Thoracic aorta (tissue), 2 donors: Measurements from ENCODE around the gene SH3PXD2B. TPM values are rescaled to one million over a fixed set of nuclear protein-coding genes. Genes with fewer than 3 reads are reported as not detected.
A peak's percentile ranks its signal among the peaks of the same experiment; 100 is the strongest.

Experiments
- ATAC-seq: fragments of 150-250 bp; one replicate; pipeline ENCODE4 v1.8.0; 2017; ENCODE audit warnings: low read depth; ENCODE audit not compliant: insufficient number of reproducible peaks, low FRiP score
- DNase-seq: peaks from one replicate; pipeline ENCODE4 v3.0.0-alpha.2; 2020; ENCODE audit warnings: low spot score
- H3K27ac ChIP-seq, 2 donors: fragments of 200-600 bp; sonication (generic); 1 replicate in 1 of 2; 2 replicates in 1 of 2; pipeline ENCODE4 v1.5.1; 2016; ENCODE audit warnings: mild to moderate bottlenecking in 2 of 2, moderate library complexity in 2 of 2
- H3K27me3 ChIP-seq: fragments of 200-600 bp; sonication (generic); replicated peaks from 2 replicates; pipeline ENCODE4 v1.6.0; 2016; ENCODE audit warnings: mild to moderate bottlenecking; ENCODE audit not compliant: insufficient read depth
- H3K36me3 ChIP-seq: fragments of 200-600 bp; sonication (generic); one replicate; pipeline ENCODE4 v1.5.1; 2016
- H3K4me1 ChIP-seq, 2 donors: fragments of 200-600 bp; sonication (generic); 1 replicate in 1 of 2; 2 replicates in 1 of 2; pipeline versions ENCODE4 v1.5.1 to v1.6.0; 2016; ENCODE audit warnings: low read depth in 2 of 2, mild to moderate bottlenecking in 1 of 2; ENCODE audit not compliant: control insufficient read depth in 1 of 2
- H3K4me3 ChIP-seq: fragments of 200-600 bp; sonication (generic); 2 replicates; pipeline ENCODE4 v1.5.1; 2016; ENCODE audit warnings: mild to moderate bottlenecking
- H3K9me3 ChIP-seq: fragments of 200-600 bp; sonication (generic); 2 replicates; pipeline ENCODE4 v1.5.1; 2016
- total RNA-seq, 2 donors: library from RNA; depleted of rRNA; stranded (reverse); fragments of >200 nt; gene quantifications; one replicate each; pipeline versions ENCODE4 v1.1.0 to v1.2.3, GENCODE V29; 2016
- TF ChIP-seq, protein P1 (sequence below): fragments of 200-600 bp; sonication (generic); IDR thresholded peaks from one replicate; pipeline ENCODE4 v1.5.1; 2019; ENCODE audit warnings: antibody characterized with exemption

SH3PXD2B gene
- total RNA-seq, 2 donors from 2014 or later = 31.4 to 42.0 TPM

DNA sequence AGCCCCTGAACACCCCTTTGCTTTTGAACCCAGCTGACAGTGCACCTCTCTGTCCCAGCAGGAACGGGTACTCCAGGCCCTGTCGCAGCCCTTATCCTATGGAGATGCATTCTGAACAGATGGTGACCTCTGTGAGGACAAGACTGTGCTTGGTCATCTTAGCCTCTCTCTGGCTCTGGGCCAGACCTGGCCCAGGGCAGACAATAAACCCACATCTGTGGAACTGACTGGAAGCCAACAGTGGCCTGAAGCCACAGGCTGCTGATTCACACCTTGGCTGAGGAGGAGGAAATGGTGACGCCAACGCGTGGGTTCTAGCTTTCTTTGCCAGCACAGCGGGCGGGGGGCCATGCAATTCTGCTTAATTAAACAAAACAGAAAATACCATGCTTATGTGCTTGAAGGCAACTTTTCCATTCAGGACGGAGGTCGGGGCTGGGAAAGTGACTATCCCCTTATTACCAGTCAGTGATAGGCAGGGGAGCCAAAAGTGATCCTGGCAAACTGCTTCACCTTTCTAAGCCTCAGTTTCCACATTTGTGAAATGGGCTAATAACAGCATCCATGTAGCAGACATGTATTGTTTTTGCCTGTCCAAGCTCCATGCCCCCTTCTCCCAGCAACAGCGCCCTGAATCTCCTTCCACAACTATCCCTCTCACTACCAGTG lies 10.8 kb downstream of the SH3PXD2B start:
- Histone ChIP-seq H3K27ac (peak overlapping the region; percentile 38 to 61), H3K9me3 (no peaks in the 10 kb centered on the region), H3K4me3 (peak overlapping the region; percentile 9), H3K27me3 (no peaks in the 10 kb centered on the region), H3K36me3 (no peaks in the 10 kb centered on the region), H3K4me1 (peaks cover 45 to 59% of the 10 kb centered on the region in 2 donors)
- peak; percentile 83 for DNase-seq
- TF ChIP-seq, protein P1, sequence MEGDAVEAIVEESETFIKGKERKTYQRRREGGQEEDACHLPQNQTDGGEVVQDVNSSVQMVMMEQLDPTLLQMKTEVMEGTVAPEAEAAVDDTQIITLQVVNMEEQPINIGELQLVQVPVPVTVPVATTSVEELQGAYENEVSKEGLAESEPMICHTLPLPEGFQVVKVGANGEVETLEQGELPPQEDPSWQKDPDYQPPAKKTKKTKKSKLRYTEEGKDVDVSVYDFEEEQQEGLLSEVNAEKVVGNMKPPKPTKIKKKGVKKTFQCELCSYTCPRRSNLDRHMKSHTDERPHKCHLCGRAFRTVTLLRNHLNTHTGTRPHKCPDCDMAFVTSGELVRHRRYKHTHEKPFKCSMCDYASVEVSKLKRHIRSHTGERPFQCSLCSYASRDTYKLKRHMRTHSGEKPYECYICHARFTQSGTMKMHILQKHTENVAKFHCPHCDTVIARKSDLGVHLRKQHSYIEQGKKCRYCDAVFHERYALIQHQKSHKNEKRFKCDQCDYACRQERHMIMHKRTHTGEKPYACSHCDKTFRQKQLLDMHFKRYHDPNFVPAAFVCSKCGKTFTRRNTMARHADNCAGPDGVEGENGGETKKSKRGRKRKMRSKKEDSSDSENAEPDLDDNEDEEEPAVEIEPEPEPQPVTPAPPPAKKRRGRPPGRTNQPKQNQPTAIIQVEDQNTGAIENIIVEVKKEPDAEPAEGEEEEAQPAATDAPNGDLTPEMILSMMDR = no peak
- peak; percentile 75 for ATAC-seq

DNA sequence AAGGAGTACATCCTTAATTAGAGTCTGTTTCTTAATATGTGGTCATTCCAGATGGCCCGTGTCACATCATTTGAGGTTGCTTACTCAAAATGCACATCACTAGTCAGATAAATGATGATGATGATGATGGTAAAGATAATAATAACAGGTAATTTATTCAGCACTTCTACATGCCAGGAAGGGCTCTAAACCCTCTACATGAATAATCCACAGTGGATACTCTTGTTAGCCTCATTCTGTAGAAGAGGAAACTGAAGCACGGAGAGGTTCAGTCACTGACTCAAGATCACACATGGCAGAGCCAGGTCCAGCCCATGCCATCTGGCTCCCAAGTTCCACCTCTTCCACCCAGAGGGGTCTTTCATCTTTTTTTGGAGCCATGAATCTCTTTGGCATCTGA lies 11.7 kb downstream of the SH3PXD2B start:
- H3K4me3 ChIP-seq = no peak overlapping the region
- H3K9me3 ChIP-seq = no peaks in the 10 kb centered on the region
- H3K27ac ChIP-seq = peak overlapping the region in 1 of 2 donors; percentile 61
- no peaks in the 10 kb centered on the region for H3K27me3 ChIP-seq
- H3K36me3 ChIP-seq = no peaks in the 10 kb centered on the region
- ATAC-seq = no peak
- TF ChIP-seq, protein P1 = no peak
- DNase-seq = no peak
- peaks cover 54 to 64% of the 10 kb centered on the region in 2 donors for H3K4me1 ChIP-seq

DNA sequence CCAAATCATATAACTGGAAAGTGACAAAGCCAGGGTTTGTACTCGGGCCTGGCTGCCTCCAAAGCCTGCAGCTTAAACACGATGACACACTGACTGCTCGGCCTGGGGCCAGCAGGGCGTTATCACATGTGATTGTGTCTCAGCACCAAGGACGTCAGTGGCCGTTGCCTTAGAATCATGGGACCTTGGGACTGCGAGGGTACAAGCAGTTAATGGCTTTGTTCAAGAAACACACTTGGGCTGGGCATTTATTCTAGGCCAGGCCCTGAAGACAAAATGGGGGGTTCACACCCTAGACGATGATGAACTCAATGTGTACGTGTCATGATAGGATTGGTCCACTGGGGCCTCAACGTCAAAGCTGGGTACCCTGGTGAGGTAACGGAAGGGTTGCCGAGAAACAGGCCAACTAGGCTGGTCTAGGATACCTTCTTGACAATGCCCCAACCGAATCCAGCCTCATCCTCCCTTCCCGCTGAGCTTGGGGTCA lies 13.0 kb downstream of the SH3PXD2B start:
- no peaks in the 10 kb centered on the region for H3K9me3 ChIP-seq
- peaks cover 48 to 63% of the 10 kb centered on the region in 2 donors for H3K4me1 ChIP-seq
- DNase-seq (no peak), ATAC-seq (no peak)
- H3K36me3 ChIP-seq = no peaks in the 10 kb centered on the region
- H3K27me3 ChIP-seq = no peaks in the 10 kb centered on the region
- no peak overlapping the region for H3K27ac ChIP-seq
- H3K4me3 ChIP-seq = no peak overlapping the region
- TF ChIP-seq, protein P1 = no peak

DNA sequence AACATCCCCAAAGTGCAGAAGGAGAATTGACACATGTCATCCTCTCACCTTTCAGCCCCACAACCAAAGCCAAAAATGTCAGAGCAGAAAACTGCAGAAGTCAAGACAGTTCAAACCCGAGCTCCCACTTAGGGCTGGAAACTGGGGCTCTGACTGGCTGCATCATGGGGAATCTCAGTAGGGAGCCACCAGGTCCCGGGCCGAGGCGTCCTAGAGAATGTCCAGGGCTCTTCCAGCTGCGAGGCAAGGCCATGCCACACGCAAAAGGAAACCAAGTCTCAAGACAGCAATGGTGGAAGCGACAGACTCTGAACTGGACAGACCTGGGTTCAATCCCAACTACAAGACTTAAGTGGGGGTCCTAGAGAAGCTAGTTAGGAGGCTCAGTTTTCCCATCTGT lies 13.8 kb downstream of the SH3PXD2B start:
- Histone ChIP-seq H3K27ac (peak overlapping the region; percentile 14 to 29), H3K36me3 (no peaks in the 10 kb centered on the region), H3K4me1 (peaks cover 41 to 60% of the 10 kb centered on the region in 2 donors), H3K27me3 (no peaks in the 10 kb centered on the region), H3K4me3 (no peak overlapping the region), H3K9me3 (no peaks in the 10 kb centered on the region)
- ATAC-seq (no peak), DNase-seq (no peak)
- TF ChIP-seq, protein P1 = no peak

DNA sequence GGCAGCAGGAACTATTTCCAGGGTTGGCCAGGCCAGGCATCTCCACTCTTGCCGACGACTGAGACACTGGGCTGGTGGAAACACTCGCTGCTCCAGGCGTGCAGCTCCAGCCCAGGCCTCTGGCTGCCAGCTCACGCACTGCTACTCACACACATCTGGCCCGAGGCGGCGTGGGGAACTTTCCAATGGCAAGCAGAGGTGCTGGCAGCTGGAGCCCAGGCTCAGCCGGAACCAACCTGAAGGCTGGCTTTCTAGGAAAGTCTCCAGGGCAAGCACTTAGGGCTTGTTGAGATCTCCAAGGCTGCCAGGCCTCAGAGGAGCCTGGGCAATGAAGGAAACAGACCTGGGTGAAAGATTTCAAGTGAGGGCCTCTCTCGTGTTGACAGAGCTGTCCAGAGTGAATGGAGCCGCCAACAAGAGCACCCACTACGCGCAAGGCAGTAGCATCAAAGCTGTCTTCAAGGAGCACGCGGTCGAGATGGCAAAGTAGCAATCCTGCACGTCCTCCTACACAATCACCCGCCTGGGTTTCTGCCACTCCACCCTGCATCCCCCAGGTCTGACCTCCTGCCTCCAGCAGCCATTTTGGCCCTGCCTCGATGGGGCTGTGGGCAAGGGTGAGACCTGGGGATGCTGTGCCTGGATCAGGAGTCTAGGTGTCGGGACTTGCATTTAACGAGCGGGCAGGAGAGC lies 14.4 kb downstream of the SH3PXD2B start:
- Histone ChIP-seq H3K9me3 (no peaks in the 10 kb centered on the region), H3K4me3 (no peak overlapping the region), H3K27me3 (no peaks in the 10 kb centered on the region), H3K27ac (peak overlapping the region; percentile 14 to 29), H3K4me1 (peaks cover 38 to 54% of the 10 kb centered on the region in 2 donors), H3K36me3 (no peaks in the 10 kb centered on the region)
- DNase-seq = no peak
- TF ChIP-seq, protein P1 = no peak
- no peak for ATAC-seq
